Measurements from ENCODE around the gene LRRC36.

LRRC36 gene

DNA sequence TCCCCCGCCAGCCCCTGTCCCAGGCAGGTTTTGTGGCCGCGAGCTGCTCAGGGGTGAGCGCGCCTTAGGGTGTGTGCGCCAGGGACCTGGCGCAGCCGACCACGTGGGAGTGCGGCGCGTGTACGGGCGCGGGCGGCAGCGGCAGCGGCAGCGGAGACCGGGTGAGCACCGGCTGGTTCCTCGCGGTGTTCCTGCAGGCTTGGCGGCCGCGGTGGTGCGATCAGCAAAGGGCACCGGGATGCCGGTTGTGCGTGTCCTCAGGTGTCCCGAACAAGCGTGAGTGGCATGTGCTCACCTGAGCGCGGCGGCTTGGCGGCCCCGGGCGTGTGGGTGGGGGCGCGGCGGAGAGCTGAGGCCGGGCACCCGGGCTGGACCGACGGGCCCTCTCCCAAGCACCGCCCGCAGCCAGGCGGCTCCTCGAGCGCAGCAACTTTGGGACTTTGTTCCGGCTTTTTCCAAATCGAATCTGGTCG lies 103.9 kb downstream of the LRRC36 start (continued):
- TF ChIP-seq, protein P1, sequence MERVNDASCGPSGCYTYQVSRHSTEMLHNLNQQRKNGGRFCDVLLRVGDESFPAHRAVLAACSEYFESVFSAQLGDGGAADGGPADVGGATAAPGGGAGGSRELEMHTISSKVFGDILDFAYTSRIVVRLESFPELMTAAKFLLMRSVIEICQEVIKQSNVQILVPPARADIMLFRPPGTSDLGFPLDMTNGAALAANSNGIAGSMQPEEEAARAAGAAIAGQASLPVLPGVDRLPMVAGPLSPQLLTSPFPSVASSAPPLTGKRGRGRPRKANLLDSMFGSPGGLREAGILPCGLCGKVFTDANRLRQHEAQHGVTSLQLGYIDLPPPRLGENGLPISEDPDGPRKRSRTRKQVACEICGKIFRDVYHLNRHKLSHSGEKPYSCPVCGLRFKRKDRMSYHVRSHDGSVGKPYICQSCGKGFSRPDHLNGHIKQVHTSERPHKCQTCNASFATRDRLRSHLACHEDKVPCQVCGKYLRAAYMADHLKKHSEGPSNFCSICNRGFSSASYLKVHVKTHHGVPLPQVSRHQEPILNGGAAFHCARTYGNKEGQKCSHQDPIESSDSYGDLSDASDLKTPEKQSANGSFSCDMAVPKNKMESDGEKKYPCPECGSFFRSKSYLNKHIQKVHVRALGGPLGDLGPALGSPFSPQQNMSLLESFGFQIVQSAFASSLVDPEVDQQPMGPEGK (tag by site-specific recombination; IDR thresholded peaks at IDR 0.05) = peak; percentile 50; the same call in 1 of the 2 replicates
- TF ChIP-seq KLF9 (tag by site-specific recombination; IDR thresholded peaks at IDR 0.05; ENCODE audit: low read depth) (peak; percentile 68), ZFHX2 (tag by site-specific recombination; conservative IDR thresholded peaks at IDR 0.05) (peak; percentile 89), ZNF274 (IDR thresholded peaks at IDR 0.05; ENCODE audit: low read length) (no peak), ZNF274 (tag by site-specific recombination; IDR thresholded peaks at IDR 0.05; ENCODE audit: borderline replicate concordance) (no peak), ZBTB8A (tag by site-specific recombination; IDR thresholded peaks at IDR 0.05) (peak; percentile 57), SP2 (tag by site-specific recombination; IDR thresholded peaks at IDR 0.05) (no peak), ZBTB17 (tag by site-specific recombination; IDR thresholded peaks at IDR 0.05) (0 out of 2 replicates have a peak, but pooled peaks have one; percentile 18), ZBTB48 (tag by site-specific recombination; IDR thresholded peaks at IDR 0.05) (peak; percentile 90), ZNF600 (tag by site-specific recombination; IDR thresholded peaks at IDR 0.05) (peak; percentile 55; the same call in 1 of the 2 replicates), ZNF777 (tag by site-specific recombination; IDR thresholded peaks at IDR 0.05; ENCODE audit: borderline replicate concordance) (peak; percentile 54; the same call in 1 of the 2 replicates), ZNF654 (tag by site-specific recombination; IDR thresholded peaks at IDR 0.05; ENCODE audit: low read depth) (no peak), ZNF335 (tag by site-specific recombination; conservative IDR thresholded peaks at IDR 0.05) (peak; percentile 63; the same call in 1 of the 2 replicates), KLF8 (tag by site-specific recombination; IDR thresholded peaks at IDR 0.05) (peak; percentile 61; the same call in 1 of the 2 replicates), ZNF843 (tag by site-specific recombination; IDR thresholded peaks at IDR 0.05) (0 out of 2 replicates have a peak, but pooled peaks have one; percentile 24)
- TF ChIP-seq, protein P2, sequence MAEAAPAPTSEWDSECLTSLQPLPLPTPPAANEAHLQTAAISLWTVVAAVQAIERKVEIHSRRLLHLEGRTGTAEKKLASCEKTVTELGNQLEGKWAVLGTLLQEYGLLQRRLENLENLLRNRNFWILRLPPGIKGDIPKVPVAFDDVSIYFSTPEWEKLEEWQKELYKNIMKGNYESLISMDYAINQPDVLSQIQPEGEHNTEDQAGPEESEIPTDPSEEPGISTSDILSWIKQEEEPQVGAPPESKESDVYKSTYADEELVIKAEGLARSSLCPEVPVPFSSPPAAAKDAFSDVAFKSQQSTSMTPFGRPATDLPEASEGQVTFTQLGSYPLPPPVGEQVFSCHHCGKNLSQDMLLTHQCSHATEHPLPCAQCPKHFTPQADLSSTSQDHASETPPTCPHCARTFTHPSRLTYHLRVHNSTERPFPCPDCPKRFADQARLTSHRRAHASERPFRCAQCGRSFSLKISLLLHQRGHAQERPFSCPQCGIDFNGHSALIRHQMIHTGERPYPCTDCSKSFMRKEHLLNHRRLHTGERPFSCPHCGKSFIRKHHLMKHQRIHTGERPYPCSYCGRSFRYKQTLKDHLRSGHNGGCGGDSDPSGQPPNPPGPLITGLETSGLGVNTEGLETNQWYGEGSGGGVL (tag by site-specific recombination; IDR thresholded peaks at IDR 0.05) = peak; percentile 40; the same call in 1 of the 2 replicates
- TF ChIP-seq, protein P3, sequence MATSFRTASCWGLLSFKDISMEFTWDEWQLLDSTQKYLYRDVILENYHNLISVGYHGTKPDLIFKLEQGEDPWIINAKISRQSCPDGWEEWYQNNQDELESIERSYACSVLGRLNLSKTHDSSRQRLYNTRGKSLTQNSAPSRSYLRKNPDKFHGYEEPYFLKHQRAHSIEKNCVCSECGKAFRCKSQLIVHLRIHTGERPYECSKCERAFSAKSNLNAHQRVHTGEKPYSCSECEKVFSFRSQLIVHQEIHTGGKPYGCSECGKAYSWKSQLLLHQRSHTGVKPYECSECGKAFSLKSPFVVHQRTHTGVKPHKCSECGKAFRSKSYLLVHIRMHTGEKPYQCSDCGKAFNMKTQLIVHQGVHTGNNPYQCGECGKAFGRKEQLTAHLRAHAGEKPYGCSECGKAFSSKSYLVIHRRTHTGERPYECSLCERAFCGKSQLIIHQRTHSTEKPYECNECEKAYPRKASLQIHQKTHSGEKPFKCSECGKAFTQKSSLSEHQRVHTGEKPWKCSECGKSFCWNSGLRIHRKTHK (tag by site-specific recombination; IDR thresholded peaks at IDR 0.05) = no peak
- TF ChIP-seq, protein P4, sequence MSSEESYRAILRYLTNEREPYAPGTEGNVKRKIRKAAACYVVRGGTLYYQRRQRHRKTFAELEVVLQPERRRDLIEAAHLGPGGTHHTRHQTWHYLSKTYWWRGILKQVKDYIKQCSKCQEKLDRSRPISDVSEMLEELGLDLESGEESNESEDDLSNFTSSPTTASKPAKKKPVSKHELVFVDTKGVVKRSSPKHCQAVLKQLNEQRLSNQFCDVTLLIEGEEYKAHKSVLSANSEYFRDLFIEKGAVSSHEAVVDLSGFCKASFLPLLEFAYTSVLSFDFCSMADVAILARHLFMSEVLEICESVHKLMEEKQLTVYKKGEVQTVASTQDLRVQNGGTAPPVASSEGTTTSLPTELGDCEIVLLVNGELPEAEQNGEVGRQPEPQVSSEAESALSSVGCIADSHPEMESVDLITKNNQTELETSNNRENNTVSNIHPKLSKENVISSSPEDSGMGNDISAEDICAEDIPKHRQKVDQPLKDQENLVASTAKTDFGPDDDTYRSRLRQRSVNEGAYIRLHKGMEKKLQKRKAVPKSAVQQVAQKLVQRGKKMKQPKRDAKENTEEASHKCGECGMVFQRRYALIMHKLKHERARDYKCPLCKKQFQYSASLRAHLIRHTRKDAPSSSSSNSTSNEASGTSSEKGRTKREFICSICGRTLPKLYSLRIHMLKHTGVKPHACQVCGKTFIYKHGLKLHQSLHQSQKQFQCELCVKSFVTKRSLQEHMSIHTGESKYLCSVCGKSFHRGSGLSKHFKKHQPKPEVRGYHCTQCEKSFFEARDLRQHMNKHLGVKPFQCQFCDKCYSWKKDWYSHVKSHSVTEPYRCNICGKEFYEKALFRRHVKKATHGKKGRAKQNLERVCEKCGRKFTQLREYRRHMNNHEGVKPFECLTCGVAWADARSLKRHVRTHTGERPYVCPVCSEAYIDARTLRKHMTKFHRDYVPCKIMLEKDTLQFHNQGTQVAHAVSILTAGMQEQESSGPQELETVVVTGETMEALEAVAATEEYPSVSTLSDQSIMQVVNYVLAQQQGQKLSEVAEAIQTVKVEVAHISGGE (tag by site-specific recombination; conservative IDR thresholded peaks at IDR 0.05; ENCODE audit: low read depth) = peak; percentile 57
- TF ChIP-seq, protein P5, sequence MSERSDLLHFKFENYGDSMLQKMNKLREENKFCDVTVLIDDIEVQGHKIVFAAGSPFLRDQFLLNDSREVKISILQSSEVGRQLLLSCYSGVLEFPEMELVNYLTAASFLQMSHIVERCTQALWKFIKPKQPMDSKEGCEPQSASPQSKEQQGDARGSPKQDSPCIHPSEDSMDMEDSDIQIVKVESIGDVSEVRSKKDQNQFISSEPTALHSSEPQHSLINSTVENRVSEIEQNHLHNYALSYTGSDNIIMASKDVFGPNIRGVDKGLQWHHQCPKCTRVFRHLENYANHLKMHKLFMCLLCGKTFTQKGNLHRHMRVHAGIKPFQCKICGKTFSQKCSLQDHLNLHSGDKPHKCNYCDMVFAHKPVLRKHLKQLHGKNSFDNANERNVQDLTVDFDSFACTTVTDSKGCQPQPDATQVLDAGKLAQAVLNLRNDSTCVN (tag by site-specific recombination; optimal IDR thresholded peaks at IDR 0.05) = peak; percentile 92
- TF ChIP-seq, protein P6, sequence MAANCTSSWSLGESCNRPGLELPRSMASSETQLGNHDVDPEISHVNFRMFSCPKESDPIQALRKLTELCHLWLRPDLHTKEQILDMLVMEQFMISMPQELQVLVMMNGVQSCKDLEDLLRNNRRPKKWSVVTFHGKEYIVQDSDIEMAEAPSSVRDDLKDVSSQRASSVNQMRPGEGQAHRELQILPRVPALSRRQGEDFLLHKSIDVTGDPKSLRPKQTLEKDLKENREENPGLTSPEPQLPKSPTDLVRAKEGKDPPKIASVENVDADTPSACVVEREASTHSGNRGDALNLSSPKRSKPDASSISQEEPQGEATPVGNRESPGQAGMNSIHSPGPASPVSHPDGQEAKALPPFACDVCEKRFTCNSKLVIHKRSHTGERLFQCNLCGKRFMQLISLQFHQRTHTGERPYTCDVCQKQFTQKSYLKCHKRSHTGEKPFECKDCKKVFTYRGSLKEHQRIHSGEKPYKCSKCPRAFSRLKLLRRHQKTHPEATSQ (tag by site-specific recombination; IDR thresholded peaks at IDR 0.05) = peak; percentile 86; the same call in 1 of the 2 replicates
- TF ChIP-seq, protein P7, sequence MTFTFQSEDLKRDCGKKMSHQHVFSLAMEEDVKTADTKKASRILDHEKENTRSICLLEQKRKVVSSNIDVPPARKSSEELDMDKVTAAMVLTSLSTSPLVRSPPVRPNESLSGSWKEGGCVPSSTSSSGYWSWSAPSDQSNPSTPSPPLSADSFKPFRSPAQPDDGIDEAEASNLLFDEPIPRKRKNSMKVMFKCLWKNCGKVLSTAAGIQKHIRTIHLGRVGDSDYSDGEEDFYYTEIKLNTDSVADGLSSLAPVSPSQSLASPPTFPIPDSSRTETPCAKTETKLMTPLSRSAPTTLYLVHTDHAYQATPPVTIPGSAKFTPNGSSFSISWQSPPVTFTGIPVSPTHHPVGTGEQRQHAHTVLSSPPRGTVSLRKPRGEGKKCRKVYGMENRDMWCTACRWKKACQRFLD (tag by site-specific recombination; IDR thresholded peaks at IDR 0.05) = 0 out of 2 replicates have a peak, but pooled peaks have one; percentile 9
- TF ChIP-seq, protein P8, sequence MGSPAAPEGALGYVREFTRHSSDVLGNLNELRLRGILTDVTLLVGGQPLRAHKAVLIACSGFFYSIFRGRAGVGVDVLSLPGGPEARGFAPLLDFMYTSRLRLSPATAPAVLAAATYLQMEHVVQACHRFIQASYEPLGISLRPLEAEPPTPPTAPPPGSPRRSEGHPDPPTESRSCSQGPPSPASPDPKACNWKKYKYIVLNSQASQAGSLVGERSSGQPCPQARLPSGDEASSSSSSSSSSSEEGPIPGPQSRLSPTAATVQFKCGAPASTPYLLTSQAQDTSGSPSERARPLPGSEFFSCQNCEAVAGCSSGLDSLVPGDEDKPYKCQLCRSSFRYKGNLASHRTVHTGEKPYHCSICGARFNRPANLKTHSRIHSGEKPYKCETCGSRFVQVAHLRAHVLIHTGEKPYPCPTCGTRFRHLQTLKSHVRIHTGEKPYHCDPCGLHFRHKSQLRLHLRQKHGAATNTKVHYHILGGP (tag by site-specific recombination; IDR thresholded peaks at IDR 0.05) = no peak
